HepG2 (cell line): ENCODE results near the gene TGM6. TPM values are rescaled to one million over a fixed set of nuclear protein-coding genes. Genes with fewer than 3 reads are reported as not detected.

Source experiments
- ATAC-seq: fragments of 200-7000 bp; cut with Tn5 transposase; 3 replicates; pipeline ENCODE4 v1.9.1; 2020; ENCODE audit warnings: mild to moderate bottlenecking, moderate library complexity
- BruUV-seq: library from RNA; stranded (reverse); fragments of 400-500 nt; replicated peaks from 2 replicates; lab custom pipeline; 2021; lab: Mats Ljungman, UMichigan
- CTCF ChIA-PET: fragments of 300-600 bp; formaldehyde crosslinking; extraction: SDS; loops from one replicate; lab custom pipeline; 2021; ENCODE audit warnings: low total read pairs, inconsistent platforms, low intra/inter-chr PET ratio; lab: Yijun Ruan, JAX
- POLR2A ChIA-PET: fragments of 350-600 bp; sonication (Branson Sonifier 250); formaldehyde crosslinking; loops from one replicate; lab custom pipeline; 2020; ENCODE audit warnings: antibody characterized with exemption, inconsistent platforms; lab: Yijun Ruan, JAX
- DNase-seq: peaks from one replicate; pipeline ENCODE4 v3.0.0-alpha.2; 2015; ENCODE audit warnings: low spot score
- FAIRE-seq: peaks from 3 replicates; lab custom pipeline; 2011; peaks lifted over from hg19 to GRCh38; lab: Jason Lieb, UNC
- H2AFZ ChIP-seq: one replicate; pipeline ENCODE4 v1.6.1; 2011; ENCODE audit warnings: low read length, inconsistent platforms
- H3K27ac ChIP-seq: fragments of 300-600 bp; 3 replicates; pipeline ENCODE4 v1.8.0; 2011; ENCODE audit warnings: mixed run types, mild to moderate bottlenecking, mixed read lengths, low read length, inconsistent platforms; ENCODE audit not compliant: insufficient read depth; ENCODE audit errors: extremely low read length
- H3K27me3 ChIP-seq, 2 experiments: fragments of 200-600 bp in 1 of 2; 2 replicates in 1 of 2; 3 replicates in 1 of 2; pipeline versions ENCODE4 v1.6.0 to v1.8.0; 2011; ENCODE audit warnings: low read length in 2 of 2, mild to moderate bottlenecking in 2 of 2, moderate library complexity in 2 of 2, inconsistent platforms in 1 of 2; ENCODE audit not compliant: insufficient read depth in 2 of 2, control insufficient read depth in 1 of 2
- H3K36me3 ChIP-seq, 2 experiments: fragments of 200-600 bp in 1 of 2; replicated peaks in 1 of 2; 2 replicates in 1 of 2; 3 replicates in 1 of 2; pipeline versions ENCODE4 v1.5.1 to v1.8.0; 2011; ENCODE audit warnings: low read length in 2 of 2, inconsistent platforms in 1 of 2; ENCODE audit not compliant: insufficient read depth in 2 of 2, control insufficient read depth in 1 of 2
- H3K4me1 ChIP-seq: 2 replicates; pipeline ENCODE4 v1.5.1; 2012; ENCODE audit warnings: low read length, inconsistent platforms; ENCODE audit not compliant: insufficient read depth
- H3K4me2 ChIP-seq: 2 replicates; pipeline ENCODE4 v1.6.0; 2011; ENCODE audit warnings: low read depth, low read length, inconsistent platforms
- H3K4me3 ChIP-seq, 3 experiments: fragments of 200-600 bp in 1 of 3; sonication (generic), shearing (Covaris generic) in 1 of 3; replicated peaks in 1 of 3; 2 replicates each; pipeline ENCODE4 v1.5.1; 2011 to 2016; ENCODE audit warnings: low read length in 3 of 3, inconsistent platforms in 2 of 3, low read depth in 2 of 3, mild to moderate bottlenecking in 2 of 3, control low read depth in 1 of 3, mixed read lengths in 1 of 3; ENCODE audit not compliant: insufficient read depth in 1 of 3
- H3K79me2 ChIP-seq: one replicate; pipeline ENCODE4 v1.6.1; 2011; ENCODE audit warnings: low read length, inconsistent platforms; ENCODE audit not compliant: insufficient read depth
- H3K9ac ChIP-seq: 2 replicates; pipeline ENCODE4 v1.6.0; 2011; ENCODE audit warnings: mild to moderate bottlenecking, low read depth, low read length, inconsistent platforms; ENCODE audit not compliant: insufficient read depth
- H3K9me3 ChIP-seq: 2 replicates; pipeline ENCODE4 v1.5.1; 2012; ENCODE audit warnings: mild to moderate bottlenecking, low read length
- H4K20me1 ChIP-seq: 2 replicates; pipeline ENCODE4 v1.6.0; 2011; ENCODE audit warnings: inconsistent platforms, mild to moderate bottlenecking, low read length, moderate library complexity; ENCODE audit not compliant: insufficient read depth
- HOXA5 ChIP-seq: sonication (generic); formaldehyde crosslinking; IDR thresholded peaks from 2 replicates; pipeline ENCODE4 v1.4.0; 2020; ENCODE audit warnings: missing genetic modification reagents
- NCOR1 ChIP-seq: fragments of 200-600 bp; sonication (generic); IDR thresholded peaks from 2 replicates; pipeline ENCODE4 v1.7.0; 2017; ENCODE audit warnings: antibody characterized with exemption, low read length, borderline replicate concordance
- NKX3-1 ChIP-seq: sonication (generic); formaldehyde crosslinking; IDR thresholded peaks from 2 replicates; pipeline ENCODE4 v1.5.0; 2020; ENCODE audit warnings: missing genetic modification reagents
- PPARG ChIP-seq: conservative IDR thresholded peaks from 2 replicates; pipeline ENCODE4 v1.6.1; 2016; ENCODE audit warnings: missing biosample characterization, missing genetic modification reagents
- RBM22 ChIP-seq: fragments of 200-400 bp; formaldehyde crosslinking; optimal IDR thresholded peaks from 2 replicates; pipeline ENCODE3; 2017; ENCODE audit warnings: mild to moderate bottlenecking, low read length, moderate library complexity
- SETDB1 ChIP-seq: sonication (generic); formaldehyde crosslinking; IDR thresholded peaks from 2 replicates; pipeline ENCODE4 v1.5.1; 2020; ENCODE audit warnings: missing genetic modification reagents, mild to moderate bottlenecking, borderline replicate concordance
- XRCC5 ChIP-seq: fragments of 200-400 bp; formaldehyde crosslinking; optimal IDR thresholded peaks from 2 replicates; pipeline ENCODE3; 2017; ENCODE audit warnings: mild to moderate bottlenecking, low read length
- ZBTB10 ChIP-seq: sonication (generic); formaldehyde crosslinking; IDR thresholded peaks from 2 replicates; pipeline ENCODE4 v1.4.0; 2020; ENCODE audit warnings: missing genetic modification reagents, borderline replicate concordance
- ZFP36 ChIP-seq: fragments of 150-350 bp; IDR thresholded peaks from 2 replicates; pipeline ENCODE4 v1.6.1; 2018; ENCODE audit warnings: borderline replicate concordance, low read length, low read depth; ENCODE audit not compliant: partially characterized antibody
- ZNF180 ChIP-seq: sonication (generic); formaldehyde crosslinking; IDR thresholded peaks from 2 replicates; pipeline ENCODE4 v1.4.0; 2020; ENCODE audit warnings: low read depth, missing genetic modification reagents, borderline replicate concordance
- ZNF276 ChIP-seq: sonication (generic); formaldehyde crosslinking; IDR thresholded peaks from 2 replicates; pipeline ENCODE4 v1.4.0; 2020; ENCODE audit warnings: mild to moderate bottlenecking, low read depth, missing genetic modification reagents
- ZNF841 ChIP-seq: sonication (generic); formaldehyde crosslinking; IDR thresholded peaks from 2 replicates; pipeline ENCODE4 v1.8.1; 2023; ENCODE audit warnings: missing genetic modification reagents, borderline replicate concordance
- WGBS: methylation state at CpG from one replicate; pipeline ENCODE4 v1.1.6; 2017; ENCODE audit warnings: low lambda C conversion rate; 5-methylcytosine and 5-hydroxymethylcytosine counted together
- in situ Hi-C: cut with HindIII; loops from 2 replicates; pipeline ENCODE4 v1.10.0; 2017; ENCODE audit warnings: low pct_unique_long_range_greater_than_20kb; ENCODE audit not compliant: extremely low pct_ligation_motif_present
- intact Hi-C: fragments of 100-400 bp; cut with micrococcal nuclease; formaldehyde crosslinking; loops from one replicate; pipeline ENCODE4 v1.10.0; 2022; ENCODE audit not compliant: unreplicated experiment
- polyA plus RNA-seq, 8 experiments: library from polyadenylated mRNA; depleted of rRNA in 3 of 8; stranded (reverse) in 7 of 8; unstranded in 1 of 8; fragments of >200 nt; fragmentation: Illumina TruSeq in 4 of 8; extraction: Trizol in 4 of 8; gene quantifications; 2 replicates each; pipeline versions ENCODE4 v1.2.1 to v1.2.3, GENCODE V29; 2011 to 2016; ENCODE audit warnings: low read depth in 4 of 8, missing spikeins in 1 of 8, mixed read lengths in 1 of 8; ENCODE audit not compliant: insufficient read depth in 1 of 8
- total RNA-seq, 5 experiments: library from RNA; depleted of rRNA; stranded (reverse); fragments of >200 nt; fragmentation: Illumina TruSeq; extraction: Trizol; gene quantifications; 2 replicates each; pipeline ENCODE4 v1.2.3, GENCODE V29; 2016; ENCODE audit warnings: low read depth in 1 of 5

Gene TGM6
- total and polyA plus RNA-seq, 2 of the 13 experiments (the other 11 are each of a cell fraction or from before 2014, with no cell fraction given) = not detected

- in situ Hi-C loops (no loop called here), intact Hi-C loops (no loop called here)
- ChIA-PET POLR2A (interaction anchor here (1.7 to 3.7 kb wide), 2 partner anchors 9 to 15 kb away, joined by 8 to 32 read pairs; partner anchors contain the start of gene SNRPB), CTCF (no interaction called here)
- WGBS = 94% methylated on average over 4 of the region's 4 CpGs
- ATAC-seq (no peak), DNase-seq (no peak), FAIRE-seq (no peak)
- peaks cover 7% of the 10 kb centered on the region for H3K79me2 ChIP-seq
- H3K36me3 ChIP-seq = peaks cover 37 to 67% of the 10 kb centered on the region in 2 experiments
- BruUV-seq = no TSS peak
- no peak overlapping the region for H3K4me3 ChIP-seq
- H2AFZ ChIP-seq = no peak overlapping the region
- H3K27me3 ChIP-seq = no peaks in the 10 kb centered on the region
- no peaks in the 10 kb centered on the region for H3K9me3 ChIP-seq
- H4K20me1 ChIP-seq = peaks cover 25% of the 10 kb centered on the region
- TF ChIP-seq NCOR1 = no peak
- TF ChIP-seq SETDB1 (CRISPR knock-in tag) = no peak
- no peak for TF ChIP-seq ZFP36
- TF ChIP-seq HOXA5 (CRISPR knock-in tag) = no peak
- 0 out of 2 replicates have a peak, but pooled peaks have one; percentile 45 for TF ChIP-seq ZNF841 (CRISPR knock-in tag)
- peak; percentile 3; the same call in 1 of the 2 replicates for TF ChIP-seq NKX3-1
- peak; percentile 91 for TF ChIP-seq RBM22
- H3K9ac ChIP-seq = no peak overlapping the region
- H3K4me1 ChIP-seq = peaks cover 18% of the 10 kb centered on the region
- H3K4me2 ChIP-seq = no peak overlapping the region
- H3K27ac ChIP-seq = no peak overlapping the region
Observed at GRCh38 chr20:2460752-2461424, 80.2 kb downstream of the TGM6 start.

- no peaks in the 10 kb centered on the region for H3K9me3 ChIP-seq
- POLR2A ChIA-PET = no interaction called here
- H3K27me3 ChIP-seq = no peaks in the 10 kb centered on the region
- no peak for DNase-seq
- in situ Hi-C loops = no loop called here
- H3K27ac ChIP-seq = no peak overlapping the region
- H3K36me3 ChIP-seq = peaks cover 47 to 82% of the 10 kb centered on the region in 2 experiments
- H3K4me3 ChIP-seq = no peak overlapping the region
- 98% methylated on average over 3 of the region's 3 CpGs for WGBS
- FAIRE-seq = no peak
- intact Hi-C loops = no loop called here
- no peak overlapping the region for H3K4me2 ChIP-seq
- no peak for ATAC-seq
- no peak overlapping the region for H3K9ac ChIP-seq
- BruUV-seq = no TSS peak
- H4K20me1 ChIP-seq = peaks cover 41% of the 10 kb centered on the region
- H2AFZ ChIP-seq = no peak overlapping the region
- peaks cover 23% of the 10 kb centered on the region for H3K79me2 ChIP-seq
- CTCF ChIA-PET = no interaction called here
- H3K4me1 ChIP-seq = peaks cover 32% of the 10 kb centered on the region
- TF ChIP-seq ZNF180 (no peak), RBM22 (peak; percentile 57), XRCC5 (peak; percentile 14), ZNF276 (CRISPR knock-in tag) (no peak), PPARG (CRISPR knock-in tag) (no peak), ZBTB10 (CRISPR knock-in tag) (no peak)
Observed at GRCh38 chr20:2462484-2462883, 81.8 kb downstream of the TGM6 start.
